Ishikawa (cell line): ENCODE results near the gene DNAJC6.

ENCODE experiments used
- CEBPB ChIP-seq: IDR thresholded peaks from 2 replicates; pipeline ENCODE4 v1.6.1; 2012
- CREB1 ChIP-seq: IDR thresholded peaks from 2 replicates; pipeline ENCODE4 v1.6.1; 2012; ENCODE audit warnings: low read depth
- EGR1 ChIP-seq: IDR thresholded peaks from 2 replicates; pipeline ENCODE4 v1.6.1; 2012
- EP300 ChIP-seq: IDR thresholded peaks from 2 replicates; pipeline ENCODE4 v1.6.1; 2012; ENCODE audit warnings: borderline replicate concordance
- FOXM1 ChIP-seq: IDR thresholded peaks from 2 replicates; pipeline ENCODE4 v1.6.1; 2012; ENCODE audit warnings: low read depth, borderline replicate concordance
- RAD21 ChIP-seq: IDR thresholded peaks from 2 replicates; pipeline ENCODE4 v1.6.1; 2012; ENCODE audit warnings: low read depth
- TAF1 ChIP-seq: IDR thresholded peaks from 2 replicates; pipeline ENCODE4 v1.6.1; 2012; ENCODE audit warnings: low read depth, mild to moderate bottlenecking
- ZBTB7A ChIP-seq: IDR thresholded peaks from 2 replicates; pipeline ENCODE4 v1.6.1; 2012; ENCODE audit warnings: low read depth
- TF ChIP-seq, protein P1 (sequence below): IDR thresholded peaks from 2 replicates; pipeline ENCODE4 v1.6.1; 2012

DNA sequence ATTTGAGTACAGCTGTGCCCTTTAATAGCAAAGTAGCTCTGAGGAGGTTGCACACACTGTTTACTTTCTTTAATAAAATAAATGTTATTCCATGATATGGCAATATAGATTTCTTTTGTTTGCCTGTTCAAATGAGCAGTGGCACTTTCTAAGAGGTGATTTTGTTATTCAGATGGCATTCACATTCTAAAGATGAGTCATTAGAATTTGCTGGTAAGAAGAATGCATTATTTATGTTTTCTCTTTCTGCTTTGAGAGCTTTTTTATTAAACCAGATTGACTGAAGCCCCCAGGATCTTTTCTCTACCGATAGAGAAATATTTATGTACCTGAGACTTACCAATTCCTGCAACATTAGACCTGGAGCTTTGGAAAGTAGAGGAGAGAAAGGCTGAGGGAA lies 100.0 kb downstream of the DNAJC6 start:
- TF ChIP-seq FOXM1 (no peak), EP300 (no peak), RAD21 (no peak), TAF1 (no peak), CEBPB (no peak), EGR1 (no peak), ZBTB7A (no peak), CREB1 (no peak)
- TF ChIP-seq, protein P1, sequence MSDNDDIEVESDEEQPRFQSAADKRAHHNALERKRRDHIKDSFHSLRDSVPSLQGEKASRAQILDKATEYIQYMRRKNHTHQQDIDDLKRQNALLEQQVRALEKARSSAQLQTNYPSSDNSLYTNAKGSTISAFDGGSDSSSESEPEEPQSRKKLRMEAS, result no peak
